Hypothalamus (tissue), 51 donors: ENCODE data around the gene TERB1.
"Not testable (repeated sequence)": the region's sequence is repeated elsewhere in the genome, so short reads cannot be mapped to it uniquely, and the experiment has no call there.

Experiments used
- DNase-seq, 51 donors: peaks; one replicate each; lab custom pipeline; 2025; lab: John Stamatoyannopoulos, UW

Gene TERB1

DNA sequence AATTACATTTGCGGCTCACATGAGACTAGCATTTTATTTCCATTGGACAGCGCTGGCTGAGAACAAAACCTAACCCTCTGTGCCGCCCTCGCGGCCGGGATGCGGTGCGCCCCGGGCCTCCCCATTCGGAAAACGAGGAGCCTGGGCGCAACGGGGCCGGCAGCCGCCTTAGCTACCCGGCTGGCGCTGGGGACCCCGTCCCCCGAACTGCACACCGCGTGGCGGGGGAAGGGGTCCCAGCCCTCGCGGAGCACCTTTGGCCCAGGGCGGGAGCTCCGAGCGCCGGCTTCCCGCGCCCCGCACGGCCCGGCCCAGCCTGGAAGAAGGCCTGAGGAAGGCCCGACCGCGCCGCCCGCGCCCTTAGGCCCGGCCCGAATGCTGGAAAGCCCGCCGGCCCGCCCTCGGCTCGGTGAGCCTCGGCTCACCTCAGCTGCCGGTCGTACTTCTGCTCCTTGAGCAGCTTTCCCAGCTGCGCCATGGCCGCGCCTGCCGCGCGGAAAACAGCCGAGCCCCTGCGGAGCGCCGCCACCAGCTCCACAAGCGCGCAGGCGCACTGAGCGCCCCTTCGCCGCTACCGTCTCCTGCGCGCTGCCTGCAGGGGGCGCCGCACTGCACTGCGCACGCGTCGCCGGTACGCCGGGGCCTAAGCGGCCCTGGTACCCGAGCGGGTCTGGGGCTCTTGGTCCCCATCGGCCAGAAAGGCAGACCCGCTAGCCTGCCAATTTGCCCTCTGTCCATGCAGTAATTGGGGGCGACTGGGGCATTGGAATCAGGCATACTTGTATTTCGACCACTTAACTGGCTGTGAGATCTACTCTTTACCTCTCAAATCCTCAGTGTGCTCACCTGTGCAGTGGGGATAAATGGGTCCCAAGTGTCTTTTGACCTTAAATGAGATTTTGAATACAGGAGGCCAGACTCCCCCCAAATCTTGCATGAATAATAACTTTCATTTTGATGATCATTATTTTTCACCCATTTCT lies 29.3 kb upstream of the TERB1 start, which contains the start of gene NAE1:
TSS of gene NAE1 (minus strand) at position 555 of the 983 bp plus-strand sequence. CDS start at position 478, 77 bp downstream.
- DNase-seq = peak in 49 of 51 donors; percentile 37 to 89 (median 72)

DNA sequence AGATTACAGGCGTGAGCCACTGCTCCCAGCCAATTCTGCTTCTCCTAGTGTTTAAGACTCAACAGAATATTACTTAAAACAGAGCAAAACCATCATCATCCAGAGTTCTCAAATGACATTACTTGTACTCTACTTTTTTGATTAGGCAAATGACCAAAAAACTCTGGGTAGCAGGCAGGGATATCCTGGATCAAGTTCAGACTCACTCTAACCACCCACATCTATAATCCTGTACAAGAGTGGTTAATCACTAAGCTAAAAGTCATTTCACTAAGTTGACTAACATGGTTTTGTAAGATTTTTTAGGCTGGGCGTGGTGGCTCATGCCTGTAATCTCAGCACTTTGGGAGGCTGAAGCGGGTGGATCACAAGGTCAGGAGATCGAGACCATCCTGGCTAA lies 22.6 kb upstream of the TERB1 start:
- DNase-seq = no peak

DNA sequence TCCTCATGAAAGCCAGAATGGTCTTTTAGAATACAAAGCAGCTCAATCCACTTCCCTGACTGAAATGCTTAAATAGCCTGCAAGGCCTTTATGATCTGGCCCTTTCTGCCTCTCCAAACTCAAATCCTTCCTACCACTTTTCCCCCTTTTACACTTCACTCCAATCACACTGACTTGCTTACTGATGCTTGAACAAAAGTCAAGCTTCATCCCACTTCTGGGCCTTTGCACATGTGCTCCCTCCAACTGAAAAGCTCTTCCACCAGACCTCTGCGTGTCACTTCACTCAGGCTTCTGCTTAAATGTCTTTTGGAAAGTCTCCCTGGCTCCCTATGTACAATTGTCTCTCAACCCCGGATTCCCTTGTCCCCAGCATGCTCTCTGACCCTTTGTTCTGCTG lies 13.3 kb upstream of the TERB1 start:
- DNase-seq = no peak

DNA sequence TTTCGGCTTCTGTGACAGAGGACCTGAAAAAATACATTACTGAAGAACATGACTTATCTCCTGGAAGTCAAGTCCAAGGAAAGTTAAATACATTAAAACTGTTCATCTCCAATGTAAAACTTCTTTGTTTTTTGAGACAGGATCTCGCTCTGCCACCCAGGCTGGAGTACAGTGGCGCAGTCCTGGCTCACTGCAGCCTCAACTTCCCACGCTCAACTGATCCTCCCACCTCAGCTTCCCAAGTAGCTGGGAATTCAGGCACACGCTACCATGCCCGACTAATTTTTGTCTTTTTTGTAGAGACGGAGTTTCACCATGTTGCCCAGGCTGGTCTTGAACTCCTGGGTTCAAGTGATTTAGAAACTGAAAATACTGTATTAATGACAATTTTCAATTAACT lies 9.7 kb upstream of the TERB1 start:
- no peak for DNase-seq

DNA sequence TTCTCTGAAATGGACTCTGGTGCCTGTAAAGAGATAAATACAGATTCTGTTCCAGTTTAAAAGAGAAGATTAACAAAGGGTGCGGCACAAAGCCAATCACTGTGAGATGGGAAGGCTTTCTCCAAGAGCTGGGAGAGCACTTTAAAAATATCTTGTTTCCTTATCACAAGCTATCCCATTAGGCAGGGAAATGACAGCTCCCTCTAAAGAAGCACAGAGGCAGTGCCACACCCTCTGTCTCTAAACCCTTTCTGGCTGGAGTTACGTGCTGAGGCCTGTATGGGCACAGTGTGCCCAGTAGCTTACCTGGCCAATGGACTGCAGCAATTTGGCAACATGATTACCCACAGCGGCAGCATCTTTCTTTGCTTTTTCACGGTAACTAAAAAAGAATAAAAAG lies 9.0 kb upstream of the TERB1 start:
- DNase-seq = no peak

DNA sequence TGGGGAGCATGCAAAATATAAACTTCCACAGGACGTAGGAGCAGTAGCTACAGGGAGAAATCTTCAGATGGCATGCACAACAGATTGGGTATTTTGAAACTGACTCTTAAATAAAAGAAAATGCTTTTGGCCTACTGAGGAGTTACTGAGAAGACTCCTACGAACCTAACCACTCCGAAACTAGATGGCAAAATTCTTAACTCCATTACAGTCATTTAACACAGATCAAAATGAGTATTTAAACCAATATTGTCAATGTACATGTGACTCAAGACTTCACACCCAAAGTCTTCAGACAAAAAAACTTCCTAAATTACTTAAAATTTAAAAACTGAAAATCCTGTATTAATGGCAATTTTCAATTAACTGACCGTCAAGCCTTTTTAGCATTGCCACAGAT lies 8.4 kb upstream of the TERB1 start:
- no peak for DNase-seq

DNA sequence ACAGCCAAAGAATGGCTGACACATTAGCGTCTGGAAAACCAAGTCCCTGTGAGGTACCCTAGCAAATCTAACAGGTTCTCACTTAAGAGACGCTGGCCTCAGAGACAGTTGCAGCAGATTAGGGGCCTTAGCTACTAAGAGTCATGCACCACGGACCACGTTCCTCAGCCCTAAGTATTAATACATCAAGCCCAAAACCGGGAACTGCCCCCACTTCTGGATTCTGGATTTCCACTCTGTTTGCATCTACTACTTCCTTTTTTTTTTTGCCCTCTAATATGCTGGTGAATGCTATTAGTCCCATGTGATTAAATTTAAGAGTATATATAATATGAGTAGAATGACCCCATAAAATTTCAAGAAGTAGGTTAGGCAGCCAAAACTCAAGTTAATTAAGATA lies 775 bp upstream of the TERB1 start:
- no peak for DNase-seq

DNA sequence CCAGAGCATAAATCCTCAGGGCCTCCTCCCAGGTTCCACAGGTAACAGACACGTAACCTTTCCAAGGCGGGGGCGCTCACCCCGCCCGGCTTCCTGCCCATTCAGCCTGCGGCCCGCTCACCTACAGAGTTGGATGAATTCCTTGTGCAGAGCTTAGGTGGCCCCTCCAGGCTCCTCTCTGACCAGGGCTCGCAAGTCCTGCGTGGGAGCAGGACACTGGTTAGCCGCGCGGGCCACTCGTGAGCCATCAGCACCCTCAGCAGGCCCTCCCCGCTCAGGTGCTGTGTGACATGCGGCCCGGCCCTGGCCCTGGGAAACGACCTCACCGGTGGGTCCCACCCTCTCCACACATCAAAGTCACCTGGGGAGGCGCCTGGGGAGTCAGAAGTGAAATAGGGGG lies 528 bp downstream of the TERB1 start:
- DNase-seq = no peak

DNA sequence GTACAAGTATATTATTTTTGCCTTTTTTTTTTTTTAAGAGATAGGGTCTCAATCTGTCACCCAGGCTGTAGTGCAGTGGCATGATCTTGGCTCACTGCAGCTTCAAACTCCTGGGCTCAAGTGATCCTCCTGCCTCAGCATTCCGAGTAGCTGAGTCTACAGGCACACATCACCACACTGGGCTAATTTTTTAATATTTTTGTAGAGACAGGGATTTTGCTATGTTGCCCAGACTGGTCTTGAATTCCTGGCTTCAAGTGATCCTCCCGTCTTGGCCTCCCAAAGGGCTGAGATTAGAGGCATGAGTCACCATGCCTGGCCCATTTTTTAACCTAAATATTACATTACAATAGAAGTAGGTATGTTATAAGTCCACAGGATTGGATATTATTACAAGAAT lies 3.2 kb downstream of the TERB1 start:
- no peak for DNase-seq

DNA sequence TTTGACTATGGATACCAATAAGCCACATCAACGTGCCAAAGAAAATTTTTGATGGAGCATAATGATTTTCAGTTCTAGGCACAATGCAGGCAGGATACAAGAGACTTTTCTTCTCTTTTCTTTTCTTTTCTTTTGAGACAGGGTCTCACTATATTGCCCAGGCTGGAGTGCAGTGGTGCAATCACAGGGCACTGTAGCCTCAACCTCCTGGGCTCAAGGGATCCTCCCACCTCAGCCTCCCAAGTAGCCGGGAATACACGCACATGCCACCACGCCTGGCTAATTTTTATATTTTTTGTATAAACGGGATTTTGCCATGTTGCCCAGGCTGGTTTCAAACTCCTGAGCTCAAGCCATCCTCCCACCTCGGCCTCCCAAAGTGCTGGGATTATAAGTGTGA lies 7.4 kb downstream of the TERB1 start:
- DNase-seq = not testable (repeated sequence)

DNA sequence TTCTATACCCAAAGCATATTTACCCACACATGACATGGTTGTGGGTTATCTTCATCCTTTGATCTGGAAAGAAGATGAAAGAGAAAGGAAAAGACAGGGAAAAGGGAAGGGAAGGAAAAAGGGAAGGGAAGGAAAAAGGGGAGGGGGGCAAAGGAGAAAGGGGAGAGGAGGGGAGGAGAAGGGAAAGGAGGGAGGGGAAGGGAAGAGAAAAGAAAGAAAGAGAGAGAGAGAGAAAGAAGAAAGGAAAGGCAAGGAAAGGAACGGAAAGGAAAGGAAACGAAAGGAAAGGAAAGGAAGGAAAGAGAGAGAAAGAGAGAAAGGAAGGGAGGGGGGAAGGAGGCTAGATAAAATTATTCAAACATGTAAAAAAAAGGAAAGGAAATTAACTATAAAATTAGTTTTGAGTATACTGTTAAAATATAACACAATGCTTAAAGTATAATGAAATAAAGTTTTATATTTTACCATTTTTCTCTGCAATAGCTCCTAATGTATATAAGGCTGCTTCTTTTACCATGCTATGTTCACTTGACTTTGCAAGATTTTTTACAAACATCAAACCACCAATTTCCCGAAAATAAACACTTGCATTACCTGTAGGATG lies 11.2 kb downstream of the TERB1 start:
- DNase-seq = no peak

DNA sequence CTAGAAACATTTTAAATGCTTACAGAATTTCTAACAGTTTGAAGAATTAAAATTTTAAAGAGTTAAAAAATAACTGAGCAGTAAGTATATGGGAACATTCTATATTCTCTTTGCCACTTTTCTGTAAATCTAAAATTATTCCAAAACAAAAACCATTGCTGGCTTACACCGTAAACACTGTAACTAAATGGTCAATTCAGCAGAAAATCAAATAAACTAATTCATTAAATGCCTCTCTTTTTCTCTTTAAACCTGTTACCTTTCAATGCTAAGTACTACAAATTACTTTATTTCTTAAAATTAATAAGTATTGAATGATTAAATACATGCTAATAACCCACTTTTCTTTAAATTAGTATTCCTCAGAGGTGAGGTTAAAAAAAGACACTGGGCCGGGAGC lies 14.0 kb downstream of the TERB1 start:
- DNase-seq = no peak

DNA sequence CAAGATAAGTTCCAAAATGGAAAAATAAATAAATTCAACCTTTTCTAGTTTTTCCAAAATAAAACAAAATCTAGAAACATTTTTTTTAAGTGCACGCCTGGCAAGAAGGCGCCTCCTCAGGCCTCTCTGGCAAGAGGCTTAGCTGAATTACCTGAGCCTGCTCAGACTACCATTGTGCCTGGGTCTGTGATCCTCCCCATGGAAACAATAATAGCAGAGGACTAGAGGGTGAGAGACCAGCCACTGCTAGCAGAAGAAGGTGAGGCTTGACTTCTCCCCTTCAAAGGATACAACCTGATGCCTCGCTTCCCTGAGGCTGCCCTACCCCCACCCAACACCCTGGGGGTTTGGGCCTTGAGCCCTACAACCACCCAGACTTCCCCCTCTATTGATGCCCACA lies 14.8 kb downstream of the TERB1 start:
- DNase-seq = no peak

DNA sequence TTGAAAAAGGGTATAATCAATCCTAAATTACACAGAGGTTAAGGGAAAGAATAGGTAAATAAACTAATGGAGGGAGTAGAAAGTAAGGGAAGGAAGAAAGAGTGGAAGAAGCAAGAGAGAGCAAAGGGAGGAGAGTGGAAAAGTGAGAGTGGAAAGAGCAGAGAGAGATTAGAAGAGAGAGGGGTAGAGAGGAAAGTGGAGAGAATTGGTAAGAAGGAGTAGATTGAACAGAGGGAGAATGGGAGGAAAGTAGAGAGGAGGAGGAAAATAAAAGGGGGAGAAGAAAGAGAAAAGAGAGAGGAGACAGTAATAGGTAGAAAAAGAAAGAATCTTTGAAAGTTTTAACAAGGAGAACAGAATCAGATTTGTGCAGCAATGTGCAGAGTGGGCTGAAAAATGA lies 24.9 kb downstream of the TERB1 start:
- no peak for DNase-seq

DNA sequence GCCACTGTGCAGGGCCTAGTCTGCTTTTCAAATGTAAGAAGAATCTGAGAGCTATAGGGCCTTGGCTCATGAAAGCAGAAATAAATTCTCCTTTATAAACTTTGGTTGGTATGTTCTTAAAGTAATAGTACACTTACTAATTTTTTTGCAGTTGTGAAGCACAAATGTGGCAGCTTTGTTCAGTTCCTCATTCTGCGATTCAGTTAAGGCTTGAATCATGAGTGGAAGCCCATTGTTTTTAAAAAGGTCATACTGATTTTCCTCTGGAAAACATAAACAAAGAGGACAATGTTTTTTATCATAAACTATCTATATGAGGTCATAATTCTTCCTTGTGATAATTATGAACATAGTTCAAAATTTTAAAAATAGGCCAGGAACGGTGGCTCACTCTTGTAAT lies 26.4 kb downstream of the TERB1 start:
- no peak for DNase-seq

DNA sequence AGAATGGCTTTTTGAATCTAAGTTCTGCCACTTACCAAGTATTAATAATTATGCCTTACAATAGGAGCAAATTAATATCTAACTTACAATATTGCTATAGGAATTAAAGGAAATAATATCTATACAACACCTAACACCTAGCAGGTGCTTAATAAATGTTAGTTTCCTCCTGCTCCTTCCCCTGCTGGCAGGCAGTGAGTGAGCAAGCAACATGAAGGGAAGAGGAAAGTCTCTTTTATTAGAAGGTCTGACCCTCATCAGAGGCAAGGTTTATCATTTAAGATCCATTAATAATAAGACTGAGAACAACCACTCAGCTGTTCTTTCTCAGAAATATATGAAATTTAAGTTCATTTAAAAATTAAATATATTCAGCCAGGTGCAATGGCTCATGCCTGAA lies 43.3 kb downstream of the TERB1 start:
- DNase-seq = no peak

DNA sequence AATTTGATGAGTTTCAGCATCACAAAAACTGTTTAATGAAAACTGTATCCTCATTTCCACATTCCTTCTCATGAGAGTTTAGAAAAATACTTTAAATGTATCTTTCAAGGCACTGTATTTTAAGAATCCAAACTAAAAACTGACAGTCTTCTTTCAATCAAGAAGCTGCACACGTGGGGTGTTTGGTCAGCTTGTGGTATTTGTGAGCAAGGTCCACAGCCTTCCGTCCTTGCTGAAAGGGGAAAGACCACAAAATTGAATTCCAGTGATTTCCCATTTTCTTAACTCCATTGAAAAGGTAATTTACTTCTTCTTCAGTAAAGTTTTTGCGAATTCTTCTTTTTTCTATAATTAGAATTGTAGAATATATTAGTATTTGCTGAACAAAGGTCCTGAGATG lies 46.6 kb downstream of the TERB1 start:
- DNase-seq = no peak

DNA sequence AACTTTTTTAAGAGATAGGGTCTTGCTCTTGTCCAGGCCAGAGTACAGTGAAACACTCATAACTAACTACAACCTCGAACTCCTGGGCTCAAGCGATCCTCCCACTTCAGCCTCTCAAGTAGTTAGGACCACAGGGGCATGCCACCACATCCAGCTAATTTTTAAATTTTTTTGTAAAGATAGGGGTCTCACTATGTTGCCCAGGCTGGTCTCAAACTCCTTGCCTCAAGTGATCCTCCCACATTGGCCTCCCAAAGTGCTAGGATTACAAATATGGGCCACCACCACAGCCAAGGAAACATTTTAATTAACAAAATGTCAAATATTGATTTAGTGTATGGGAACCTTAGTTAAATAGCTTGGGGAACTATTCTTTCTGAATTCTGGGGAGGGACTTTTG lies 47.2 kb downstream of the TERB1 start:
- no peak for DNase-seq

DNA sequence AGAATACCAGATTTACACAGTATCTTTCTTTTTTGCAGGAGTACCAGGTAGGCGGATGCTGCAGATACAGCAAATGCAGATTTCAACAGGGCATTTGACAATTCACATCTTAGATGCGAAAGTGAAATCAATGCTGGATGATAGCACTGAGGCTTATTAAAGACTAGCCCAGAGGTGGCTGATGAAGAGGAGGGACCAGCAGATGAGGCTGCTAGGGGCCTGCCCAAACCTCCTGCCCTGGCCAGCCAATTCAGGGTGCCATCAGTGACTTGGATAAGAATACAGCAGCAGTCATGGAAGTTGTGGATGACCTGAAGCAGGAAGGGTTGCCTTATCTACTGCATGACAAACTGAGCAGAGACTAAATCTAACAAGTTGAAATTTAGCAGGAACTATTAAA lies 48.4 kb downstream of the TERB1 start:
- DNase-seq = peak in 1 of 51 donors; percentile 28

DNA sequence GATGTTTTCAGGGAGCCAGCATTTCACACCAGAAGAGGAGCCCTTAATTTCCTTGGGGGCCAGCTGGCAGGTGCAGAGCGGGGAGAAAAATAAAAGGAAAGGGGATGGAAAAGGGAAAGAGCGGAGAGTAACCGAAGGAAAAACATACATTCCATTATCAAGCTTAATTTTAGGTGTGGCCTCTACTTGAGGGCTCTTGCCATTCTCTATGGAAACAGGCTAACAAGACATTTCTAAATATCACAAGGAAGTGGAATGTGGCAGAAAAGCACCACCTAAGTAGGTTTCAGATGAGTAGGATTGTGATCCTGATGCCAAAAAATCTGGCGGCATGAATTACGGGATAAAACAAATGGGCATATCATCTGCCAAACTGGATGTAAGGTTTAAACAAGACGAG lies 49.0 kb downstream of the TERB1 start:
- peak in 1 of 51 donors; percentile 28 for DNase-seq

DNA sequence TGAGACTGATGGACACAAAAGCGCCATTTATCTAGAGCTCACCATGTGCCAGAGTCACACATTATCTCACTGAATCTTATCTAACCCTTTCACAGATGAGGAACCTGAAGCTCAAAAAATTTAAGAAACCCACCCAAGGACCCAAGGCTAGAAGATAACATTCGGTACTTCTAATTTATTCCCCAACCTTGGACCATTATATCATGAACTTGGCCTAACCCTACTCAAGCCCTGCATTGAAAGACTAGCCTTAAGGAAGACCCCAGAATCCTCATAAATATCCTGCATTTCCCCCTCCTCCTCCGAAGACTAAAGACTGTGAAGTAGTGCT lies 49.4 kb downstream of the TERB1 start:
- no peak for DNase-seq

DNA sequence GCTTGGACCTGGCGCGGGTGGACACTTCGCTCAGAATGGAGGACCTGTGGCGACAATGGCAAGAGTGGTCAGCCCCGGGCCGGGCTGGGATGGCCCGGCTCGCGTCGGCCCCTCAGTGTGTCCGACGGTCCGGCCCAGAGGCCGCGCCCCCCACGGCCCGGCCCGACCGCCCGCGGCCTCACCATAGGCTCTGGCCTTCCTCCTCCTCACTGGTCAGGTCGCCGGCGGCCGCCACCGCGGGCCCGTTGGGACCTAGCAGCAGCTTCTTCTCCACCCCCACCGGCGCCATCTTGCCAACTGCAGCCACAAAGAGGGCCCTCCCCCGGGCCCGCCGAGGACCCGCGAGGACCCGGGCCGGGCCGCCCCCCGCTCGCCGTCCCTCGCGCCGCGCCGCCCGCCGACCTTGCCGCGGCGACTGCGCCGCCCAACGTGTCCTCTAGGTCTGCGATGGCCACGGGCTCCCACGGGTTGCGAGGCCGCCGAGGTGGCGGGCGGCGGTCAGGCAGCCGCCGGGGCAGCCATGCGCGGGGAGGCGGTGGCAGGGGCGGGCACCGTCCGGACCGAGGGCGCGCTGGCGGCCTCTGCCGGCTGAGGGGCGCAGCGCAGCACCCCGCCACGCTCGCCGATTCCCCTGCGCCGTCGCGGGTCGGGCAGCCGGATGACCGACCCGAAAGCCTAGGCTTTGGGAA lies 49.9 kb downstream of the TERB1 start, which contains the start of gene DYNC1LI2:
TSS of gene DYNC1LI2 (minus strand) at position 307 of the 689 bp plus-strand sequence. CDS start at position 289, 18 bp downstream.
- DNase-seq = peak in 48 of 51 donors; percentile 25 to 94 (median 76)
